Measurements from ENCODE around the gene ELFN1.

ELFN1 gene

GRCh38 chr7:1742555-1743303, 72.7 kb downstream of the ELFN1 start:
- no peak for DNase-seq (ENCODE audit: low read depth)

GRCh38 chr7:1743481-1744230, 73.6 kb downstream of the ELFN1 start:
- DNase-seq (ENCODE audit: low read depth): no peak

GRCh38 chr7:1744296-1745017, 74.4 kb downstream of the ELFN1 start:
- DNase-seq (ENCODE audit: low read depth): no peak

GRCh38 chr7:1745018-1745532, 75.0 kb downstream of the ELFN1 start:
- no peak for DNase-seq (ENCODE audit: low read depth)

- DNase-seq (ENCODE audit: low read depth): no peak
These were observed 75.8 kb downstream of the ELFN1 start for GRCh38 chr7:1745576-1746490.

- no peak for DNase-seq (ENCODE audit: low read depth)
These were observed 76.5 kb downstream of the ELFN1 start for GRCh38 chr7:1746491-1746975.

- DNase-seq (ENCODE audit: low read depth): no peak
These were observed 77.1 kb downstream of the ELFN1 start for GRCh38 chr7:1747004-1747801.

- DNase-seq (ENCODE audit: low read depth): no peak
These were observed 78.2 kb downstream of the ELFN1 start for GRCh38 chr7:1748076-1748838.

- no peak for DNase-seq (ENCODE audit: low read depth)
These were observed 78.7 kb downstream of the ELFN1 start for GRCh38 chr7:1748839-1749173.

- no peak for DNase-seq (ENCODE audit: low read depth)
These were observed 79.3 kb downstream of the ELFN1 start for GRCh38 chr7:1749351-1749863.

- no peak for DNase-seq (ENCODE audit: low read depth)
These were observed 79.9 kb downstream of the ELFN1 start for GRCh38 chr7:1749864-1750466.

- DNase-seq (ENCODE audit: low read depth): no peak
These were observed 80.5 kb downstream of the ELFN1 start for GRCh38 chr7:1750541-1751021.

GRCh38 chr7:1752111-1752510, 82.0 kb downstream of the ELFN1 start:
- no peak for DNase-seq (ENCODE audit: low read depth)

- DNase-seq (ENCODE audit: low read depth): no peak
These were observed 82.9 kb downstream of the ELFN1 start for GRCh38 chr7:1752771-1753563.

- no peak for DNase-seq (ENCODE audit: low read depth)
These were observed 83.4 kb downstream of the ELFN1 start for GRCh38 chr7:1753564-1753867.

GRCh38 chr7:1754345-1754908, 84.3 kb downstream of the ELFN1 start:
- no peak for DNase-seq (ENCODE audit: low read depth)

GRCh38 chr7:1755783-1756625, 85.9 kb downstream of the ELFN1 start:
- no peak for DNase-seq (ENCODE audit: low read depth)
